ENCODE data around the gene B4GALT3.

- TF ChIP-seq POLR2A (IDR thresholded peaks at IDR 0.05; ENCODE audit: low read depth, low read length) (no peak), EZH2 (IDR thresholded peaks at IDR 0.05; ENCODE audit: borderline replicate concordance, low read depth, low read length, severe bottlenecking) (no peak), POLR2AphosphoS5 (IDR thresholded peaks at IDR 0.05; ENCODE audit: insufficient read depth, low read depth, low read length) (no peak), JUN (IDR thresholded peaks at IDR 0.05; ENCODE audit: borderline replicate concordance, insufficient read depth, insufficient read length, low read depth) (no peak)
- TF ChIP-seq, protein P1, sequence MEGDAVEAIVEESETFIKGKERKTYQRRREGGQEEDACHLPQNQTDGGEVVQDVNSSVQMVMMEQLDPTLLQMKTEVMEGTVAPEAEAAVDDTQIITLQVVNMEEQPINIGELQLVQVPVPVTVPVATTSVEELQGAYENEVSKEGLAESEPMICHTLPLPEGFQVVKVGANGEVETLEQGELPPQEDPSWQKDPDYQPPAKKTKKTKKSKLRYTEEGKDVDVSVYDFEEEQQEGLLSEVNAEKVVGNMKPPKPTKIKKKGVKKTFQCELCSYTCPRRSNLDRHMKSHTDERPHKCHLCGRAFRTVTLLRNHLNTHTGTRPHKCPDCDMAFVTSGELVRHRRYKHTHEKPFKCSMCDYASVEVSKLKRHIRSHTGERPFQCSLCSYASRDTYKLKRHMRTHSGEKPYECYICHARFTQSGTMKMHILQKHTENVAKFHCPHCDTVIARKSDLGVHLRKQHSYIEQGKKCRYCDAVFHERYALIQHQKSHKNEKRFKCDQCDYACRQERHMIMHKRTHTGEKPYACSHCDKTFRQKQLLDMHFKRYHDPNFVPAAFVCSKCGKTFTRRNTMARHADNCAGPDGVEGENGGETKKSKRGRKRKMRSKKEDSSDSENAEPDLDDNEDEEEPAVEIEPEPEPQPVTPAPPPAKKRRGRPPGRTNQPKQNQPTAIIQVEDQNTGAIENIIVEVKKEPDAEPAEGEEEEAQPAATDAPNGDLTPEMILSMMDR (IDR thresholded peaks at IDR 0.05; ENCODE audit: extremely low read depth in 1 of 2, insufficient read depth in 1 of 2, low read depth in 1 of 2, low read length in 2 of 2): no peak
Measured at GRCh38 chr1:161220002-161220401, 42.7 kb upstream of the B4GALT3 start.
